Mesothelial cell of epicardium (in vitro differentiated cells): ENCODE measurements around the gene MACROH2A1. TPM values are rescaled to one million over a fixed set of nuclear protein-coding genes. Genes with fewer than 3 reads are reported as not detected.
A peak's percentile ranks its signal among the peaks of the same experiment; 100 is the strongest.

Experiments
- DNase-seq, 2 experiments: peaks; one replicate each; pipeline ENCODE4 v3.0.0; 2021; ENCODE audit warnings: low spot score in 2 of 2; ENCODE audit not compliant: unreplicated experiment in 2 of 2
- H3K27ac Mint-ChIP-seq: 2 replicates; pipeline ENCODE4 v1.8.0; 2021; ENCODE audit warnings: mixed read lengths
- H3K27me3 Mint-ChIP-seq: 2 replicates; pipeline ENCODE4 v1.8.0; 2021; ENCODE audit warnings: low read depth, mixed read lengths
- H3K36me3 Mint-ChIP-seq: 2 replicates; pipeline ENCODE4 v1.8.0; 2021; ENCODE audit warnings: mixed read lengths
- H3K4me1 Mint-ChIP-seq: 2 replicates; pipeline ENCODE4 v1.8.0; 2021; ENCODE audit warnings: mixed read lengths
- H3K4me3 Mint-ChIP-seq: 2 replicates; pipeline ENCODE4 v1.8.0; 2021; ENCODE audit warnings: mild to moderate bottlenecking, moderate library complexity, mixed read lengths
- H3K9me3 Mint-ChIP-seq: 2 replicates; pipeline ENCODE4 v1.8.0; 2021; ENCODE audit warnings: mixed read lengths
- total RNA-seq: library from RNA; stranded (reverse); gene quantifications from 3 replicates; pipeline ENCODE4 v1.2.1, GENCODE V29; 2021
- TF ChIP-seq, protein P1 (sequence below): fragments of 200-600 bp; sonication (generic); IDR thresholded peaks from one replicate; pipeline ENCODE4 v1.5.0; 2021; ENCODE audit warnings: antibody characterized with exemption; ENCODE audit not compliant: unreplicated experiment

The MACROH2A1 gene
- total RNA-seq, 1 donor from 2014 or later: 276 TPM

DNA sequence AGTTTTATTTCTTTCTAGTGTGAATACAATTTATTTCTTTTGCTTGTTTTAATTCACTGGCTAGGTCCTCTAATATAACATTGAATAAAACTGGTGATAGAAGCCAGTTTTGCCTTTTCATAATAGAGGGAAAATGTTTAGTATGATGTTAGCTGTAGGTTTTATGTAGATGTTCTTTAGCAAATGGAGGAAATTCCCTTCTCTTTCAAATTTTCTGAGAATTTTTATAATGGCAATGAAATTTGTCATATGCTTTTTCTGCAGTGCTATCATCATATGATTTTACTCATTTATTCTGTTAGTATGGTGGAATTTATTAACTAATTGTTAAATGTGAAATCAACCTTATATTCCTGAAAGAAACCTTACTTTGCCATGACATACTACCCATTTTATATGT is 18.1 kb upstream of the MACROH2A1 start:
- TF ChIP-seq, protein P1, sequence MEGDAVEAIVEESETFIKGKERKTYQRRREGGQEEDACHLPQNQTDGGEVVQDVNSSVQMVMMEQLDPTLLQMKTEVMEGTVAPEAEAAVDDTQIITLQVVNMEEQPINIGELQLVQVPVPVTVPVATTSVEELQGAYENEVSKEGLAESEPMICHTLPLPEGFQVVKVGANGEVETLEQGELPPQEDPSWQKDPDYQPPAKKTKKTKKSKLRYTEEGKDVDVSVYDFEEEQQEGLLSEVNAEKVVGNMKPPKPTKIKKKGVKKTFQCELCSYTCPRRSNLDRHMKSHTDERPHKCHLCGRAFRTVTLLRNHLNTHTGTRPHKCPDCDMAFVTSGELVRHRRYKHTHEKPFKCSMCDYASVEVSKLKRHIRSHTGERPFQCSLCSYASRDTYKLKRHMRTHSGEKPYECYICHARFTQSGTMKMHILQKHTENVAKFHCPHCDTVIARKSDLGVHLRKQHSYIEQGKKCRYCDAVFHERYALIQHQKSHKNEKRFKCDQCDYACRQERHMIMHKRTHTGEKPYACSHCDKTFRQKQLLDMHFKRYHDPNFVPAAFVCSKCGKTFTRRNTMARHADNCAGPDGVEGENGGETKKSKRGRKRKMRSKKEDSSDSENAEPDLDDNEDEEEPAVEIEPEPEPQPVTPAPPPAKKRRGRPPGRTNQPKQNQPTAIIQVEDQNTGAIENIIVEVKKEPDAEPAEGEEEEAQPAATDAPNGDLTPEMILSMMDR: no peak
- peaks cover 11% of the 10 kb centered on the region for H3K9me3 Mint-ChIP-seq
- H3K4me3 Mint-ChIP-seq: no peak overlapping the region
- no peak overlapping the region for H3K27ac Mint-ChIP-seq
- H3K36me3 Mint-ChIP-seq: no peaks in the 10 kb centered on the region
- peaks cover 58% of the 10 kb centered on the region for H3K27me3 Mint-ChIP-seq
- DNase-seq: no peak
- no peaks in the 10 kb centered on the region for H3K4me1 Mint-ChIP-seq

DNA sequence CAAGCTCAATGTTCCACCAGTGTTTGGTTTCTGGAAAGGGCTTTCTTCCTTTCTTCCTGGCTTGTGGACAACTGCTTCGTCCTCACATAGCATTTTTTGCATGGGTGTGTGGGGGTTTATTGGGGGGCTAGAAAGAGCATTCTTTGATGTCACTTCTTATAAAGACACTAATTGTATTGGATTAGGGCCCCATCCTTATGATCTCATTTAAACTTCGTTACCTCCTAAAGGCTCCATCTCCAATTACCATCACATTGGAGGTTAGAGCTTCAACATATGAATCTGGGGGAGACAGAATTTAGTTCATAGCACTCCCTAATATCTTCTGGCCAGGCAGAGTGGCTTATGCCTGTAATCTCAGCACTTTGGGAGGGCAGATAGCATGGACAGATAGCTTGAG is 6.1 kb upstream of the MACROH2A1 start:
- peaks cover 10% of the 10 kb centered on the region for H3K27me3 Mint-ChIP-seq
- H3K9me3 Mint-ChIP-seq: no peaks in the 10 kb centered on the region
- H3K36me3 Mint-ChIP-seq: no peaks in the 10 kb centered on the region
- peaks cover 12% of the 10 kb centered on the region for H3K4me1 Mint-ChIP-seq
- DNase-seq: no peak
- no peak overlapping the region for H3K27ac Mint-ChIP-seq
- H3K4me3 Mint-ChIP-seq: no peak overlapping the region
- TF ChIP-seq, protein P1: no peak

- TF ChIP-seq, protein P1: no peak
- no peak for DNase-seq
- H3K36me3 Mint-ChIP-seq: no peaks in the 10 kb centered on the region
- H3K4me3 Mint-ChIP-seq: no peak overlapping the region
- H3K9me3 Mint-ChIP-seq: no peaks in the 10 kb centered on the region
- H3K4me1 Mint-ChIP-seq: peaks cover 29% of the 10 kb centered on the region
- H3K27ac Mint-ChIP-seq: no peak overlapping the region
- peaks cover 6% of the 10 kb centered on the region for H3K27me3 Mint-ChIP-seq
Measured at GRCh38 chr5:135402031-135402430, 3.0 kb upstream of the MACROH2A1 start.

DNA sequence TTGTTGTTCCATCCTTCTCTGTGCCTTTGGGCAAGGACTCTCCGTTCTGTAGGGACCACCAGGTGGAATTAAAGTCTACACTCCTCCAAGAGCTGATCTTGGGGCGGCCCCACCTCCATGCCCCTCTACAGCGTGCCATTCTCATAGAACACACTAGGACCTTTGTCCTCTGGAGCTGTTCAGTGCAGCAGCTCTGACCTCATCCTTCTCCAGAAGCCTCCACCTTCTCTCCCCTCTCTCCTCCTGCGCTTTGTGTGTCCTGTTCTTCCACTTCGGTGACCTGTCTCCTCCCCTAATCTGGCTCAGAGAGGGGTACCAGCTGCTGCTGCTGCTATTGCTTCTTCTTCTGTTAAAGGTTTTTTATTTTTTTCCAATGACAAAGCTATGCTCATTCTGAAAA is 1.8 kb upstream of the MACROH2A1 start:
- TF ChIP-seq, protein P1: no peak
- Mint-ChIP-seq H3K4me3 (peak overlapping the region; percentile 86), H3K36me3 (no peaks in the 10 kb centered on the region), H3K9me3 (no peaks in the 10 kb centered on the region), H3K27ac (peak overlapping the region; percentile 66), H3K27me3 (peaks cover 2% of the 10 kb centered on the region), H3K4me1 (peaks cover 38% of the 10 kb centered on the region)
- DNase-seq: no peak

GRCh38 chr5:135399794-135400542 is 937 bp upstream of the MACROH2A1 start:
- peaks cover 45% of the 10 kb centered on the region for H3K4me1 Mint-ChIP-seq
- peak overlapping the region; percentile 86 for H3K4me3 Mint-ChIP-seq
- no peak for DNase-seq
- TF ChIP-seq, protein P1: no peak
- peak overlapping the region; percentile 98 for H3K27ac Mint-ChIP-seq
- peaks cover 2% of the 10 kb centered on the region for H3K27me3 Mint-ChIP-seq
- H3K9me3 Mint-ChIP-seq: no peaks in the 10 kb centered on the region
- no peaks in the 10 kb centered on the region for H3K36me3 Mint-ChIP-seq
